ENCODE measurements around the gene ABHD8. TPM values are rescaled to one million over a fixed set of nuclear protein-coding genes. Genes with fewer than 3 reads are reported as not detected.

Gene ABHD8
- total RNA-seq, 2 experiments from 2014 or later, result 10.1 to 10.7 TPM

GRCh38 chr19:17339088-17339741 is 36.0 kb upstream of the ABHD8 start:
- ATAC-seq (no peak), DNase-seq (peak; percentile 72)
- CTCF ChIA-PET, result interaction anchor here (1.1 to 1.5 kb wide), 4 partner anchors 9 to 52 kb away, joined by 3 to 5 read pairs (median 4); partner anchors contain the start of gene MRPL34
- no peaks in the 10 kb centered on the region for H3K9me3 Mint-ChIP-seq (ENCODE audit: low read depth)
- no peaks in the 10 kb centered on the region for H3K27me3 Mint-ChIP-seq
- H3K27ac Mint-ChIP-seq, result no peak overlapping the region
- peak overlapping the region; percentile 44 for H3K4me3 Mint-ChIP-seq
- H3K36me3 Mint-ChIP-seq, result peaks cover 2% of the 10 kb centered on the region
- H3K4me1 Mint-ChIP-seq, result peaks cover 30% of the 10 kb centered on the region

GRCh38 chr19:17338433-17339078 is 35.3 kb upstream of the ABHD8 start:
- H3K36me3 Mint-ChIP-seq, result peaks cover 4% of the 10 kb centered on the region
- peak overlapping the region; percentile 92 for H3K27ac Mint-ChIP-seq
- ATAC-seq (no peak), DNase-seq (no peak)
- H3K4me3 Mint-ChIP-seq, result peak overlapping the region; percentile 90
- H3K4me1 Mint-ChIP-seq, result peaks cover 35% of the 10 kb centered on the region
- no peaks in the 10 kb centered on the region for H3K27me3 Mint-ChIP-seq
- CTCF ChIA-PET, result interaction anchor here (1.1 to 1.5 kb wide), 4 partner anchors 9 to 53 kb away, joined by 3 to 5 read pairs (median 4); partner anchors contain the start of gene MRPL34
- no peaks in the 10 kb centered on the region for H3K9me3 Mint-ChIP-seq (ENCODE audit: low read depth)

GRCh38 chr19:17337675-17338432 is 34.6 kb upstream of the ABHD8 start:
- Mint-ChIP-seq H3K27ac (peak overlapping the region; percentile 92), H3K4me1 (peaks cover 40% of the 10 kb centered on the region), H3K36me3 (peaks cover 6% of the 10 kb centered on the region), H3K4me3 (peak overlapping the region; percentile 90), H3K9me3 (ENCODE audit: low read depth) (no peaks in the 10 kb centered on the region), H3K27me3 (no peaks in the 10 kb centered on the region)
- DNase-seq, result peak; percentile 57
- CTCF ChIA-PET, result interaction anchor here (1.1 to 2.8 kb wide), 5 partner anchors 10 to 53 kb away, joined by 3 to 7 read pairs (median 4); partner anchors contain the start of genes DDA1 and MRPL34
- ATAC-seq, result no peak

- peak within 1 kb of the TSS; percentile 90 for H3K4me3 Mint-ChIP-seq
- DNase-seq, result peak; percentile 99
- H3K27ac Mint-ChIP-seq, result peak within 1 kb of the TSS; percentile 92
- peak; percentile 89 for ATAC-seq
- no peaks in the 10 kb centered on the region for H3K27me3 Mint-ChIP-seq
- peaks cover 8% of the 10 kb centered on the region for H3K36me3 Mint-ChIP-seq
- no peaks in the 10 kb centered on the region for H3K9me3 Mint-ChIP-seq (ENCODE audit: low read depth)
- H3K4me1 Mint-ChIP-seq, result peaks cover 42% of the 10 kb centered on the region
- CTCF ChIA-PET, result interaction anchor here (0.8 to 2.8 kb wide), 7 partner anchors 8 to 70 kb away, joined by 3 to 16 read pairs (median 6); partner anchors contain the start of genes BABAM1, DDA1 and MRPL34
Observed at GRCh38 chr19:17336872-17337674, 33.8 kb upstream of the ABHD8 start, which contains the start of gene GTPBP3. Gene GTPBP3 (plus strand): TSS chr19:17337553. CDS start chr19:17337612, 59 bp downstream.

- CTCF ChIA-PET, result interaction anchor here (0.8 to 2.8 kb wide), 14 partner anchors 9 to 160 kb away, joined by 3 to 16 read pairs (median 4); partner anchors contain the start of genes ABHD8, BABAM1, BST2 and DDA1
- DNase-seq, result no peak
- Mint-ChIP-seq H3K27ac (no peak overlapping the region), H3K9me3 (ENCODE audit: low read depth) (no peaks in the 10 kb centered on the region), H3K27me3 (peaks cover 4% of the 10 kb centered on the region), H3K4me3 (no peak overlapping the region), H3K36me3 (peaks cover 8% of the 10 kb centered on the region), H3K4me1 (peaks cover 42% of the 10 kb centered on the region)
- ATAC-seq, result no peak
Observed at GRCh38 chr19:17335575-17335974, 32.4 kb upstream of the ABHD8 start.

GRCh38 chr19:17334414-17335409 is 31.5 kb upstream of the ABHD8 start, which contains the start of gene ANO8:
Gene ANO8 (minus strand): TSS chr19:17334855. CDS start chr19:17334670, 185 bp downstream.
- CTCF ChIA-PET, result interaction anchor here (0.8 to 3.6 kb wide), 19 partner anchors 11 to 151 kb away, joined by 3 to 44 read pairs (median 5); partner anchors contain the start of genes BABAM1, BST2, DDA1 and MRPL34
- ATAC-seq (peak; percentile 62), DNase-seq (peak; percentile 98)
- Mint-ChIP-seq H3K4me1 (peaks cover 42% of the 10 kb centered on the region), H3K36me3 (peaks cover 8% of the 10 kb centered on the region), H3K4me3 (peak within 1 kb of the TSS; percentile 86), H3K27ac (peak within 1 kb of the TSS; percentile 89), H3K27me3 (peaks cover 11% of the 10 kb centered on the region), H3K9me3 (ENCODE audit: low read depth) (no peaks in the 10 kb centered on the region)

- CTCF ChIA-PET, result interaction anchor here (0.7 to 3.6 kb wide), 15 partner anchors 12 to 162 kb away, joined by 3 to 44 read pairs (median 4); partner anchors contain the start of genes DDA1, MRPL34 and MVB12A
- H3K27me3 Mint-ChIP-seq, result peaks cover 16% of the 10 kb centered on the region
- H3K4me3 Mint-ChIP-seq, result peak overlapping the region; percentile 86
- H3K9me3 Mint-ChIP-seq (ENCODE audit: low read depth), result no peaks in the 10 kb centered on the region
- peaks cover 8% of the 10 kb centered on the region for H3K36me3 Mint-ChIP-seq
- H3K27ac Mint-ChIP-seq, result peak overlapping the region; percentile 89
- peak; percentile 93 for DNase-seq
- H3K4me1 Mint-ChIP-seq, result peaks cover 41% of the 10 kb centered on the region
- ATAC-seq, result peak; percentile 35
Observed at GRCh38 chr19:17333611-17334413, 30.6 kb upstream of the ABHD8 start.

- no peaks in the 10 kb centered on the region for H3K9me3 Mint-ChIP-seq (ENCODE audit: low read depth)
- peaks cover 8% of the 10 kb centered on the region for H3K36me3 Mint-ChIP-seq
- DNase-seq, result peak; percentile 72
- H3K27ac Mint-ChIP-seq, result peak overlapping the region; percentile 21
- ATAC-seq, result no peak
- peak overlapping the region; percentile 28 for H3K4me3 Mint-ChIP-seq
- CTCF ChIA-PET, result interaction anchor here (0.7 to 3.6 kb wide), 12 partner anchors 12 to 163 kb away, joined by 3 to 44 read pairs (median 4); partner anchors contain the start of genes DDA1, MRPL34 and MVB12A
- H3K27me3 Mint-ChIP-seq, result peaks cover 16% of the 10 kb centered on the region
- peaks cover 33% of the 10 kb centered on the region for H3K4me1 Mint-ChIP-seq
Observed at GRCh38 chr19:17332677-17333581, 29.7 kb upstream of the ABHD8 start.

- peaks cover 20% of the 10 kb centered on the region for H3K27me3 Mint-ChIP-seq
- ATAC-seq, result no peak
- no peak overlapping the region for H3K4me3 Mint-ChIP-seq
- peaks cover 31% of the 10 kb centered on the region for H3K4me1 Mint-ChIP-seq
- peaks cover 8% of the 10 kb centered on the region for H3K36me3 Mint-ChIP-seq
- CTCF ChIA-PET, result interaction anchor here (0.8 to 3.6 kb wide), 2 partner anchors 25 to 31 kb away, joined by 4 to 44 read pairs; partner anchors contain the start of genes DDA1 and MRPL34
- no peak for DNase-seq
- no peak overlapping the region for H3K27ac Mint-ChIP-seq
- no peaks in the 10 kb centered on the region for H3K9me3 Mint-ChIP-seq (ENCODE audit: low read depth)
Observed at GRCh38 chr19:17332360-17332676, 29.1 kb upstream of the ABHD8 start.

GRCh38 chr19:17331045-17331558 is 27.9 kb upstream of the ABHD8 start:
- CTCF ChIA-PET, result interaction anchor here (3.6 kb wide), 1 partner anchor 23 kb away, joined by 44 read pairs; the partner anchor contains the start of genes DDA1 and MRPL34
- DNase-seq (no peak), ATAC-seq (no peak)
- Mint-ChIP-seq H3K27ac (no peak overlapping the region), H3K9me3 (ENCODE audit: low read depth) (no peaks in the 10 kb centered on the region), H3K4me3 (no peak overlapping the region), H3K27me3 (peaks cover 20% of the 10 kb centered on the region), H3K36me3 (peaks cover 8% of the 10 kb centered on the region), H3K4me1 (peaks cover 27% of the 10 kb centered on the region)
